NCI-H82 (cell line): ENCODE measurements around the gene FYCO1.

ENCODE experiments used
- DNase-seq: peaks from one replicate; lab custom pipeline; 2025; lab: John Stamatoyannopoulos, UW

Gene FYCO1

GRCh38 chr3:45885979-45886705 is 109.5 kb downstream of the FYCO1 start, which contains the start of gene CCR9:
Gene CCR9, plus strand, starts transcription at chr3:45886543. Its CDS starts 8,391 bp downstream, at chr3:45894934.
- DNase-seq = no peak

- DNase-seq = no peak
These were observed 111.0 kb downstream of the FYCO1 start for GRCh38 chr3:45884368-45885201.

DNA sequence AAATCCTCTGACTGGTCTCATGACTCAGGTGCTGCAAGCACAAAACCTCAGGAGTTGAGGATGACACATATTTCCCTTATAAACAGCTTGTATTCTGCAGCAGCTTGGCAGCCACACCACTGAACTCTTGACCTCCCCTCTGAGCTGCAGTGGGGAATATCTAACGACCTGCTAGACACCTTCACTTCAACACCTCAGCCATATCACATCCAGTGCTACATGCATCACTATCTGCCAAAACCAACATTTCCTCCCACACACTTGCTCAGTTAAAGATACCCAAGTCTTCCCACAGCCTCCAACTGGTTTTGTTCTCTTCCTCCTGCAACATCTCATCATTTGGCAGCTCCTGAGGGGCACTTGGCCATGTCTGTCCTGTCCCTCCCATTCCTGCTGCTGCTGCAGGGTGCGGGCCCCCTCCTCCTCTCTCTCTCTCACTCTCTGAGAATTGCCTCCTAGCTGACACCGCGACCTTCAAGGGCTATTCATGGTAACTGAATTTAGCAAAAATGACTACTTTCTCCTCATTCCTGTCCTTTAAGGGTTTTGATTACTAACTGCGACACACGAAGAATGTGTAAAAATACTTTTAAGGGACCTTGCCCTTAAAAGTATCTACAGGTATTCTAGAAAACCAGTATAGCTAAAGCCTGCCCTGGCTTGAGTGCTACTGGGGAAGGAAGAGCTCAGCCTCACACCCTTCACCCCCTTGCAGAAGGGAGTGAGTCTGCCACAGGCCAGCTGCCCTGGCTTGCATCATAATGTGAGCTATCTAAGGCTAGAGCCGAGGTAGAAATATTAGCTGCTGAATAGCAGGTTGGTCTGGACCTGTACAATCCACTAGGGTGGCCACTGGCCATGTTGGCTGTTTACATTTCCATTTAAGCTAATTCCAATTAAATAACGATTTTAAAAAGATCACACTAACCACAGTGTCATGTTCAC is 114.3 kb downstream of the FYCO1 start:
- DNase-seq = no peak

GRCh38 chr3:45880725-45881077 is 114.9 kb downstream of the FYCO1 start:
- no peak for DNase-seq

- DNase-seq = no peak
These were observed 117.5 kb downstream of the FYCO1 start for GRCh38 chr3:45878124-45878523.

DNA sequence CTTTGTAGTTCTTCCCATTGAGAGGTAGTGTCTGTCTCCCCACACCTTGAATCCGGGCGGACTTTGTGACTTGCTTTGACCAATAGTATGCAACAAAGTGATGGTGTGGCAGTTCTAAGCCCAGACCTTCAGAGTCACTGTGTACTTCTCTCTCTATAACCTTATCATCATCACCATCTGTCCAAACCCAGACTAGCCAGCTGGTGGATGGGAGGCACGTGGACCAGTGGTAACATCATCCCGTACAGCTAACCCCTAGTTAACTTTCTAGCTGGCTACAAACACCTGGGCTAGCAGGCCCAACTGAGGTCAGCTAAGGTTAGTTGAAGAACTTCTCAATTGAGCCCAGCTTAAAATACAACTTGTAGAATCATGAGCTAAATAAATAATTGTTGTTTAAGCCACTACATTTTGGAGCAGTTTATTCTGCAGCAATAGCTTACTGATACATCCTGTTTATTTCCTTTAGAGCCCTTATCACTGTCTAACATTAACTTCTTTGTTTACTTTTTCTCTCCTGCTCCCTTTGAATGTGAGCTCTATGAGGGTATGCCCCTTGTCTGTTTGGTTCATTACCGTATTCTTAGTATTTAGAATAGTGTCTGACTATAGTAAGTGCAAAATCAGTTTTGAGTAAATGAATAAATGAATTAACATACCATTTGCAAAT is 120.8 kb downstream of the FYCO1 start:
- peak; percentile 64 for DNase-seq

DNA sequence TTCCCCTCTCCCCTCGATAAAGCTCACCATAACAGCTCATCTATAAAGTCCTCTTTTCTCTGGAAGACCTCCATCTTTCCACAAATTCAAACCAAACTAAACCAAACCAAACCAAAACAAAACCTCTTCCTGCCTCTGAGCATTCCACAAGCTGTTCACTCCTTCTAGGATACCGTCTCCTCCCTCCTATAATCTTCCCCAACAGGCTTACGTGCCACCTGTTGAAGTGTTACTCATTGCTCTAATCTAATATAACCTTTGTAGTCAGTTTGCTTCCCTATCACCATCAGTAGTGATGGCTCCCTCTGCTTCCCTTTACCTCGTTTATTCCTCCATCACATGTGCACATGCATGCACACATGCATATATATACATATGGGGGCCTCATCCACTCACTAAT is 122.0 kb downstream of the FYCO1 start:
- DNase-seq = peak; percentile 68

DNA sequence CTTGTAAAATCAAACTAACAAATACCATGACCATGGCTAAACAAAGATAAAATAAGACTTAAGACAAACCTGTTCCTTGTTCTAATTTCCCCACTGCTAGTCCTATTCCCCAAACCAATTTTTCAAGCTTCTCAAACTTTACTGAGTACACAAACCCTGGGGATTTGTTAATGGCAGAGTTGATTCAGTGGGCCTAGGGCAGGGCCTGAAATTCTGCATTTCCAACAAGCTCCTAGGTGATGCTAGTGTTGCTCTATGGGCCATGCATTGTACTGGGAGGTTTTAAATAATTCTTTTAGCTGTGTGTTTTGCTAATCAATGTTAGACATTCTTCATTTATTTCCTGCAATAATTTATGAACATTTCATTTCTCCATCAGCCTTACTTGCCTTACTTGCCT is 122.6 kb downstream of the FYCO1 start:
- no peak for DNase-seq

- no peak for DNase-seq
These were observed 123.1 kb downstream of the FYCO1 start for GRCh38 chr3:45872569-45872968.

- DNase-seq = no peak
These were observed 123.8 kb downstream of the FYCO1 start for GRCh38 chr3:45871780-45872179.

- no peak for DNase-seq
These were observed 125.5 kb downstream of the FYCO1 start for GRCh38 chr3:45870099-45870498.

GRCh38 chr3:45869638-45870037 is 126.0 kb downstream of the FYCO1 start:
- DNase-seq = no peak

DNA sequence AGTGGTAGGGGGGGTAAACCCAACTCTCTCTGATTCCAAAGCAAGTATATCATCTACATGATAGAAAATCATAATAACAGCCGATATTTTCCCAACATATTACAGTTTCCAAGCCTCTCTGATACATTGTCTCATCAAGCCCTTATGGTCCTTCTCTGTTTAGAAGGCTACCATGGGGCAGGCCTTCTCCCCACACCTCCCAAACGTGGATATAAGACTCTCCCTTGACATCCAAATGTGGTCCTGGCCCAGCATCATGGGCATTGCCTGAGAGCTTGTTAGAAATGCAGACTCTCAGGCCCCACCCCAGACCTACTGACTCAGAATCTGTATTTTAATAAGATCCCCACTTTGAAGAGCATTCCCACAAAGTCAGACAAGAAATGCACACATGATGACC is 127.0 kb downstream of the FYCO1 start:
- no peak for DNase-seq

GRCh38 chr3:45868213-45868612 is 127.4 kb downstream of the FYCO1 start:
- no peak for DNase-seq
